T-cell (primary cell): ENCODE measurements around the gene CRLF3. TPM values are rescaled to one million over a fixed set of nuclear protein-coding genes. Genes with fewer than 3 reads are reported as not detected.
"Not testable (repeated sequence)": the region's sequence is repeated elsewhere in the genome, so short reads cannot be mapped to it uniquely, and the experiment has no call there.

ENCODE experiments used
- ATAC-seq, 4 experiments: fragments of 200-7000 bp in 3 of 4; fragments of 150-1000 bp in 1 of 4; cut with Tn5 transposase; replicated peaks in 1 of 4; 1 replicate in 3 of 4; 2 replicates in 1 of 4; pipeline ENCODE4 v1.10.0; 2021; ENCODE audit warnings: moderate library complexity in 3 of 4, mild to moderate bottlenecking in 2 of 4, moderate number of reproducible peaks in 1 of 4
- CTCF ChIA-PET, 2 donors: fragments of 300-600 bp; sonication (Branson Sonifier 250); formaldehyde crosslinking; loops; one replicate each; lab custom pipeline; 2022; ENCODE audit warnings: antibody characterized with exemption in 2 of 2; lab: Charles Lee
- POLR2A ChIA-PET, 2 donors: fragments of 300-600 bp; sonication (Branson Sonifier 250); formaldehyde crosslinking; loops; one replicate each; lab custom pipeline; 2022; ENCODE audit warnings: antibody characterized with exemption in 2 of 2; lab: Charles Lee
- DNase-seq, 35 experiments: peaks; one replicate each; pipeline versions ENCODE4 v3.0.0 to v3.0.0-alpha.2; 2013 to 2023
- H3K27ac ChIP-seq: one replicate; pipeline ENCODE4 v1.5.1; 2013; ENCODE audit warnings: low read length
- H3K27me3 ChIP-seq, 2 experiments: replicated peaks in 1 of 2; 1 replicate in 1 of 2; 2 replicates in 1 of 2; pipeline versions ENCODE4 v1.6.1 to v1.7.0; 2013; ENCODE audit warnings: low read length in 1 of 2, mixed read lengths in 1 of 2; ENCODE audit not compliant: control insufficient read depth in 2 of 2, insufficient read depth in 2 of 2; ENCODE audit errors: extremely low read depth in 1 of 2
- H3K36me3 ChIP-seq, 2 donors: 1 replicate in 1 of 2; 2 replicates in 1 of 2; pipeline versions ENCODE4 v1.6.1 to v1.7.0; 2013; ENCODE audit warnings: low read length in 1 of 2; ENCODE audit not compliant: control insufficient read depth in 2 of 2, insufficient read depth in 1 of 2; ENCODE audit errors: extremely low read depth in 1 of 2
- H3K4me1 ChIP-seq, 2 experiments: 1 replicate in 1 of 2; 2 replicates in 1 of 2; pipeline versions ENCODE4 v1.6.1 to v1.7.0; 2013; ENCODE audit warnings: low read length in 2 of 2, mixed read lengths in 1 of 2; ENCODE audit not compliant: insufficient read depth in 2 of 2, control insufficient read depth in 1 of 2; ENCODE audit errors: extremely low read depth in 1 of 2
- H3K4me3 ChIP-seq, 2 donors: 1 replicate in 1 of 2; 2 replicates in 1 of 2; pipeline versions ENCODE4 v1.5.1 to v1.7.0; 2013; ENCODE audit warnings: mild to moderate bottlenecking in 2 of 2, low read length in 1 of 2, moderate library complexity in 1 of 2; ENCODE audit not compliant: control insufficient read depth in 1 of 2; ENCODE audit errors: extremely low read depth in 1 of 2
- H3K9me3 ChIP-seq: 2 replicates; pipeline ENCODE4 v1.7.0; 2013
- H3K27ac Mint-ChIP-seq, 2 donors: one replicate each; pipeline ENCODE4 v1.8.0; 2020 to 2021; ENCODE audit warnings: mild to moderate bottlenecking in 2 of 2, mixed read lengths in 2 of 2
- H3K27me3 Mint-ChIP-seq, 2 donors: one replicate each; pipeline ENCODE4 v1.8.0; 2021 to 2022; ENCODE audit warnings: mixed read lengths in 2 of 2
- H3K36me3 Mint-ChIP-seq: one replicate; pipeline ENCODE4 v1.8.0; 2021; ENCODE audit warnings: mixed read lengths
- H3K4me1 Mint-ChIP-seq, 3 donors: one replicate each; pipeline ENCODE4 v1.8.0; 2020 to 2022; ENCODE audit warnings: mixed read lengths in 3 of 3, mild to moderate bottlenecking in 1 of 3
- H3K4me3 Mint-ChIP-seq, 3 donors: one replicate each; pipeline ENCODE4 v1.8.0; 2020 to 2022; ENCODE audit warnings: mild to moderate bottlenecking in 3 of 3, mixed read lengths in 3 of 3, moderate library complexity in 3 of 3
- H3K9me3 Mint-ChIP-seq, 3 donors: one replicate each; pipeline ENCODE4 v1.8.0; 2020 to 2022; ENCODE audit warnings: mixed read lengths in 3 of 3
- WGBS: methylation state at CpG from one replicate; pipeline ENCODE4 v1.1.5; 2013; ENCODE audit warnings: missing lambda C conversion rate; ENCODE audit not compliant: insufficient coverage; 5-methylcytosine and 5-hydroxymethylcytosine counted together
- total RNA-seq, 35 experiments: library from RNA in 6 of 35; stranded (reverse) in 6 of 35; fragments of 120-200 nt in 1 of 35; gene quantifications; one replicate each; pipeline versions ENCODE4 v1.2.1 to v1.2.4 and lab custom pipeline; 2013 to 2026

The CRLF3 gene
- total RNA-seq, 5 donors from 2014 or later (not counting 1 experiment from before 2014, with no cell fraction given), result 73.3 to 112 (median 89.2) TPM

GRCh38 chr17:30734153-30734552 lies 90.3 kb downstream of the CRLF3 start:
- H3K36me3 Mint-ChIP-seq, H3K4me3 ChIP-seq, H3K36me3 ChIP-seq, H3K9me3 Mint-ChIP-seq, H3K27ac ChIP-seq, H3K27me3 ChIP-seq, H3K27me3 Mint-ChIP-seq, CTCF ChIA-PET, H3K27ac Mint-ChIP-seq, H3K4me1 ChIP-seq, H3K9me3 ChIP-seq, ATAC-seq: not testable (repeated sequence)
- 88% methylated on average over 6 of the region's 14 CpGs for WGBS
- DNase-seq, result peak in 1 of 35 experiments; percentile 8
- peaks cover 43 to 51% (median 45%) of the 10 kb centered on the region in 3 donors for H3K4me1 Mint-ChIP-seq
- POLR2A ChIA-PET, result interaction anchor here in 1 of 2 donors (1.0 kb wide), 1 partner anchor 25 kb away, joined by 8 read pairs; no protein-coding TSS in a partner anchor
- H3K4me3 Mint-ChIP-seq, result peak overlapping the region in 1 of 3 donors; percentile 20

Other genes with a start within 250 kb of the CRLF3 start
- 1 to 10 TPM; 3.9 to 5.3 (median 4.2) TPM for gene ATAD5, start 7.3 kb upstream of the CRLF3 start, total RNA-seq
- gene TEFM, start 81.5 kb upstream of the CRLF3 start, total RNA-seq, result 10 to 100 TPM in 4 of 5 donors, 1 to 10 TPM in 1; 9.5 to 16.9 (median 14.8) TPM
- 1 to 10 TPM; 1.7 to 4.9 (median 2.1) TPM for gene ADAP2, start 97.3 kb upstream of the CRLF3 start, total RNA-seq
- gene RNF135, start 146.3 kb upstream of the CRLF3 start, total RNA-seq, result 1 to 10 TPM; 2.1 to 7.8 (median 6.4) TPM